ENCODE measurements around the gene ARRB1. TPM values are rescaled to one million over a fixed set of nuclear protein-coding genes. Genes with fewer than 3 reads are reported as not detected.

Gene ARRB1
- total and polyA plus RNA-seq, 9 of the 15 experiments (the other 6 are each of a cell fraction or from before 2014, with no cell fraction given) = 6.6 to 45.4 (median 28.5) TPM

DNA sequence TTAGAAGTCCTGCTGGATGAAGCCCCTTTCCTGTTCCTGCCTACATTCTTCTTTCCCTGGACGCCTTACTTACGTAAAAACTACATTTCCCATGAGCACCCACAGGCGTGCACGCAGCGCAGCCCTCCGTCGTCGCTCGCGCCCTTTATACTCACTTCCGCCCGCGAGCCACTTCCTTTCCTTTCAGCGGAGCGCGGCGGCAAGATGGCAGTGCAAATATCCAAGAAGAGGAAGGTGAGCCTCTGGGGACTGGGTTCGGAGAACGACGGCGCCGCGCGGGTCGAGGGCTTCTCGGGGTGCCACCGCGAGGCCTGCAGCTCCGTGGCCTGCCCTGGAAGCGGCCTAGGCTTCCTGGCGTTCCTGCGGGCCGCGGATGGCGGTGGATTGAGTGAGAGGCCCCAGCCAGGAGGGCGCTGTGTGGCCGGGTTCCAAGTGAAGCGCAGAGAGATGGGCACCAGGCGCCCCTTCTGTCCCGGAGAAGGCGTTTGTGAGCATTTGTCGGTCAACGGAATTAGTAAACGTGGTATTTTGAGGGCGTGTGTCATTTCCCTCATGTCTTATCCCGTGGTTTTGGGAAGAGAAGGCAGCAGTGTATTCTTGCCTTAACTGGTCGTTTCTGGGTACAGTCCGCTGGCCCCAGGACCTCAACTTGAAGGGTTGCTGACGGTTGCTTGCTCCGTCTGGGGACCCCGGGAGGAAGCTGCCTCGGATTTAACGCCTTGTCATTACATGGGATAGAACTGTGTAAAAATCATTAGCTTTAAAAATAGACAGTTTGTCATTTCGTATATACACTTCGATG is 48.1 kb upstream of the ARRB1 start, which contains the start of gene RPS3 (continued):
- no peak for TF ChIP-seq CHD7 (IDR thresholded peaks at IDR 0.05; ENCODE audit: low read depth, low read length)
- no peak for TF ChIP-seq ZNF668 (CRISPR knock-in tag; IDR thresholded peaks at IDR 0.05)
- no peak for TF ChIP-seq CTCF (IDR thresholded peaks at IDR 0.05 in 2 of 3, conservative IDR thresholded peaks at IDR 0.05 in 1 of 3; ENCODE audit: insufficient read depth in 2 of 3, low read depth in 1 of 3, low read length in 3 of 3)
- TF ChIP-seq ZNF696 (CRISPR knock-in tag; conservative IDR thresholded peaks at IDR 0.05) = no peak
- no peak for TF ChIP-seq MCM5 (IDR thresholded peaks at IDR 0.05; ENCODE audit: low read depth)
- TF ChIP-seq ZNF23 (CRISPR knock-in tag; IDR thresholded peaks at IDR 0.05) = 0 out of 2 replicates have a peak, but pooled peaks have one; percentile 6
- peak; percentile 30 for TF ChIP-seq GATAD2B (IDR thresholded peaks at IDR 0.05; ENCODE audit: borderline replicate concordance)
- TF ChIP-seq MIER1 (IDR thresholded peaks at IDR 0.05; ENCODE audit: low read depth) = no peak
- no peak for TF ChIP-seq RBM15 (IDR thresholded peaks at IDR 0.05; ENCODE audit: insufficient read depth, low read length)
- TF ChIP-seq, protein P1, sequence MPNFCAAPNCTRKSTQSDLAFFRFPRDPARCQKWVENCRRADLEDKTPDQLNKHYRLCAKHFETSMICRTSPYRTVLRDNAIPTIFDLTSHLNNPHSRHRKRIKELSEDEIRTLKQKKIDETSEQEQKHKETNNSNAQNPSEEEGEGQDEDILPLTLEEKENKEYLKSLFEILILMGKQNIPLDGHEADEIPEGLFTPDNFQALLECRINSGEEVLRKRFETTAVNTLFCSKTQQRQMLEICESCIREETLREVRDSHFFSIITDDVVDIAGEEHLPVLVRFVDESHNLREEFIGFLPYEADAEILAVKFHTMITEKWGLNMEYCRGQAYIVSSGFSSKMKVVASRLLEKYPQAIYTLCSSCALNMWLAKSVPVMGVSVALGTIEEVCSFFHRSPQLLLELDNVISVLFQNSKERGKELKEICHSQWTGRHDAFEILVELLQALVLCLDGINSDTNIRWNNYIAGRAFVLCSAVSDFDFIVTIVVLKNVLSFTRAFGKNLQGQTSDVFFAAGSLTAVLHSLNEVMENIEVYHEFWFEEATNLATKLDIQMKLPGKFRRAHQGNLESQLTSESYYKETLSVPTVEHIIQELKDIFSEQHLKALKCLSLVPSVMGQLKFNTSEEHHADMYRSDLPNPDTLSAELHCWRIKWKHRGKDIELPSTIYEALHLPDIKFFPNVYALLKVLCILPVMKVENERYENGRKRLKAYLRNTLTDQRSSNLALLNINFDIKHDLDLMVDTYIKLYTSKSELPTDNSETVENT (CRISPR knock-in tag; IDR thresholded peaks at IDR 0.05) = peak; percentile 77; the same call in 1 of the 2 replicates
- TF ChIP-seq, protein P2, sequence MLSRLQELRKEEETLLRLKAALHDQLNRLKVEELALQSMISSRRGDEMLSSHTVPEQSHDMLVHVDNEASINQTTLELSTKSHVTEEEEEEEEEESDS (CRISPR knock-in tag; IDR thresholded peaks at IDR 0.05) = no peak
